ENCODE results near the gene SPRY4. TPM values are rescaled to one million over a fixed set of nuclear protein-coding genes. Genes with fewer than 3 reads are reported as not detected.

SPRY4 gene
- total RNA-seq, 1 donor from 2014 or later: 8.3 TPM

DNA sequence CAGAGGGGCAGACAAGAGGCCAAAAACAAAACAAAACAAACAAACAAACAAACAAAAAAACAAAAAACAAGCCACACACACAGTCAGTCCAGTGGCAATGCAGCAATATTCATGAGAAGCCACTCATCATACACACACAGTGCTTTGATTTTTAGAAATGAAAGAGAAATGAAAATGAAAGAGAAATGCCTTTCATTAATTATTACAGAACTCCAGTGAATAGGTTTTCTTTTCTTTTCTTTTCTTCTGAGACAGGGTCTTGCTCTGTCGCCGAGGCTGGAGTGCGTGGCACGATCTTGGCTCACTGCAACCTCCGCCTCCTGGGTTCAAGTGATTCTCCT lies 36.9 kb downstream of the SPRY4 start:
- peaks cover 9% of the 10 kb centered on the region for H3K4me1 Mint-ChIP-seq (ENCODE audit: low read depth)
- H3K9me3 Mint-ChIP-seq (ENCODE audit: low read depth): no peaks in the 10 kb centered on the region
- no peaks in the 10 kb centered on the region for H3K36me3 Mint-ChIP-seq (ENCODE audit: low read depth)
- no peak overlapping the region for H3K4me3 Mint-ChIP-seq (ENCODE audit: unreplicated experiment)
- H3K27ac Mint-ChIP-seq (ENCODE audit: unreplicated experiment): no peak overlapping the region
- DNase-seq (ENCODE audit: low spot score): no peak
- no peaks in the 10 kb centered on the region for H3K27me3 Mint-ChIP-seq (ENCODE audit: low read depth)
- TF ChIP-seq, protein P1, sequence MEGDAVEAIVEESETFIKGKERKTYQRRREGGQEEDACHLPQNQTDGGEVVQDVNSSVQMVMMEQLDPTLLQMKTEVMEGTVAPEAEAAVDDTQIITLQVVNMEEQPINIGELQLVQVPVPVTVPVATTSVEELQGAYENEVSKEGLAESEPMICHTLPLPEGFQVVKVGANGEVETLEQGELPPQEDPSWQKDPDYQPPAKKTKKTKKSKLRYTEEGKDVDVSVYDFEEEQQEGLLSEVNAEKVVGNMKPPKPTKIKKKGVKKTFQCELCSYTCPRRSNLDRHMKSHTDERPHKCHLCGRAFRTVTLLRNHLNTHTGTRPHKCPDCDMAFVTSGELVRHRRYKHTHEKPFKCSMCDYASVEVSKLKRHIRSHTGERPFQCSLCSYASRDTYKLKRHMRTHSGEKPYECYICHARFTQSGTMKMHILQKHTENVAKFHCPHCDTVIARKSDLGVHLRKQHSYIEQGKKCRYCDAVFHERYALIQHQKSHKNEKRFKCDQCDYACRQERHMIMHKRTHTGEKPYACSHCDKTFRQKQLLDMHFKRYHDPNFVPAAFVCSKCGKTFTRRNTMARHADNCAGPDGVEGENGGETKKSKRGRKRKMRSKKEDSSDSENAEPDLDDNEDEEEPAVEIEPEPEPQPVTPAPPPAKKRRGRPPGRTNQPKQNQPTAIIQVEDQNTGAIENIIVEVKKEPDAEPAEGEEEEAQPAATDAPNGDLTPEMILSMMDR (IDR thresholded peaks at IDR 0.05): no peak

DNA sequence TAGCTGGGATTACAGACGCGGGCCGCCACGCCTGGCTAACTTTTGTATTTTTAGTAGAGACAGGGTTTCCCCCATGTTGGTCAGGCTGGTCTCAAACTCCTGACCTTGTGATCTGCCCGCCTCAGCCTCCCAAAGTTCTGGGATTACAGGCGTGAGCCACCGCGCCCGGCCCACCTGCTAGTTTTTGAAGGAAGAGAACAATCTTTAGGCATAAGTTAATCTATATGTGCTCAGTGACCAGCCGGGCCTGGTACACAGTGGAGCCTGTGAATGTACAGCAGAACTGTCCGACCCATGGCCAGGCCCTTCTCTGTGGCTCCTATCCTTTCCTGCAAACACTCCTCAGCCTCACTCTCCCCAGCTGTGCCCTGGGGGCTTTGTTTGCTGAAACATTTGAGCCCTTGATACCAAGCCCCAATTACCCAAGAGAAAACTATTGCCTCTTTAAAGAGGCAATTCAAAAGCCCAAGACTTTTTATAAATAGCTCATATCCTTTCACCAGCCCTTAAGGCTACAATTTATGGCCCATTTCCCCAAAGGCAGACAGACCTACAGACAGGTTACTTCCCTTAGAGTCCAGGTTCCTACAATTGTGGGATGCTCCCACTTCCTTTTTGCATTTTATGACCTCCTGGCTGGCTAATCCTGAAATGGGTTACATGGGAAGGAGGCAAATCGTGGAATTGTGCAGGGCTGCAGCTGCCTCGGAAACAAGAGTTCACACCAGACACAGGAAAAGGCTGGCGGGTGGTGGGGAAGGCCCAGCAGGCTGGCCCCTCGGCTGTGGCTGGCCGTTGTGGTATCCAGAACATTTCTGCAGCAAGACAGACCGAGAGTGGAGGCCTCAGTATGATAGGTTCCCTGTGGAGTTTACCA lies 37.5 kb downstream of the SPRY4 start:
- H3K4me1 Mint-ChIP-seq (ENCODE audit: low read depth): peaks cover 9% of the 10 kb centered on the region
- H3K36me3 Mint-ChIP-seq (ENCODE audit: low read depth): no peaks in the 10 kb centered on the region
- H3K9me3 Mint-ChIP-seq (ENCODE audit: low read depth): no peaks in the 10 kb centered on the region
- no peak overlapping the region for H3K27ac Mint-ChIP-seq (ENCODE audit: unreplicated experiment)
- no peak for DNase-seq (ENCODE audit: low spot score)
- H3K27me3 Mint-ChIP-seq (ENCODE audit: low read depth): no peaks in the 10 kb centered on the region
- TF ChIP-seq, protein P1 (IDR thresholded peaks at IDR 0.05): no peak
- H3K4me3 Mint-ChIP-seq (ENCODE audit: unreplicated experiment): no peak overlapping the region

DNA sequence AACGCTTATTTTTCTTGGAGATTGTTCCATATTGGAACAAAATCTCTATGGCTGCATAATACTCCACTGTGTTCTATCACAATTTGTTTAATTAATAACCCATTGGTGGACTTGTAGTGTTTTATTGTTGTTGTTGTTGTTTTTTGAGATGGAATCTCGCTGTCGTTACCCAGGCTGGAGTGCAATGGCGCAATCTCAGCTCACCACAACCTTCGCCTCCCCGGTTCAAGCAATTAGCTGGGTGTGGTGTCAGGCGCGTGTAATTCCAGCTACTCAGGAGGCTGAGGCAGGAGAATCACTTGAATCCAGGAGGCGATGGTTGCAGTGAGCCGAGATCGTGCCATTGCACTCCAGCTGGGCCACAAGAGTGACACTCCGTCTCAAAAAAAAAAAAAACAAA lies 38.7 kb downstream of the SPRY4 start:
- Mint-ChIP-seq H3K4me3 (ENCODE audit: unreplicated experiment) (no peak overlapping the region), H3K4me1 (ENCODE audit: low read depth) (peaks cover 9% of the 10 kb centered on the region), H3K27ac (ENCODE audit: unreplicated experiment) (no peak overlapping the region), H3K36me3 (ENCODE audit: low read depth) (no peaks in the 10 kb centered on the region), H3K27me3 (ENCODE audit: low read depth) (no peaks in the 10 kb centered on the region), H3K9me3 (ENCODE audit: low read depth) (no peaks in the 10 kb centered on the region)
- TF ChIP-seq, protein P1 (IDR thresholded peaks at IDR 0.05): no peak
- DNase-seq (ENCODE audit: low spot score): no peak

DNA sequence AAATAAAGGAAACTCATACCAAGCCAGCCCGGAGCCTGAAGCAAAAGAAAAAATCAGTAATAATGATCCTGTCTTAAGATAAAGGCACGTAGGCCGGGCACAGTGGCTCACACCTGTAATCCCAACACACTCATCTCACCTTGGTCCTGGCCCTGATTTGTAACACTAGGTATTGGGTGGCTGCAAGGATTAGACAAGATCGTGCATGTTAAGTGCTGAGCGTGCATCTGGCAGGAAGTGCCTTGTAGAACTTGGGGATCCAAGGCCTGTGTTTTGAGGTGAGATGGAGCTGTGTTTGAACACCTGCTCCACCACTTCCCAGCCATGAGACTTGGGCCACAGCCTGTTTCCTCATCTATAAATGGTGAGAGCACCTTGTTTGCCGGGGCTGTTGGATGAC lies 41.5 kb downstream of the SPRY4 start:
- DNase-seq (ENCODE audit: low spot score): no peak
- Mint-ChIP-seq H3K4me3 (ENCODE audit: unreplicated experiment) (no peak overlapping the region), H3K27me3 (ENCODE audit: low read depth) (no peaks in the 10 kb centered on the region), H3K4me1 (ENCODE audit: low read depth) (peaks cover 27% of the 10 kb centered on the region), H3K9me3 (ENCODE audit: low read depth) (no peaks in the 10 kb centered on the region), H3K36me3 (ENCODE audit: low read depth) (no peaks in the 10 kb centered on the region), H3K27ac (ENCODE audit: unreplicated experiment) (no peak overlapping the region)
- TF ChIP-seq, protein P1 (IDR thresholded peaks at IDR 0.05): no peak

DNA sequence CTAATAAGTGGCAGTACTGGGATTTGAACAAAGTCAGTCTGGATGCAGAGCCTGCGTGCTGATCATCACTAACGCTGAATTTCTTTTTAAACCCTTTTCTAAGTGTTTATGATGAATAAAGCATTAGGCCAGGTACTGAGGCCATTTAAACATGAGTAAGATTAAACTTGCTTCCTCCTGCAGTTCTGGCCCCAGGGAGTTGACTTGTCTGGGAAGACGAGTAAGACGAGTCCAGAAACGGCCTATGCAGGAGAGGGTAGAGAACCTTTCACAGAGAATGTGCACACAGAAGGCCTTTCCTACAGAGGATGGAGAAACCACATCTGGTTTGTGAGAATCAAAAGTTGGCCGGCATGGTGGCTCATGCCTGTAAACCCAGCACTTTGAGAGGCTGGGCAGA lies 42.9 kb downstream of the SPRY4 start:
- TF ChIP-seq, protein P1 (IDR thresholded peaks at IDR 0.05): no peak
- no peak overlapping the region for H3K4me3 Mint-ChIP-seq (ENCODE audit: unreplicated experiment)
- no peaks in the 10 kb centered on the region for H3K9me3 Mint-ChIP-seq (ENCODE audit: low read depth)
- no peak for DNase-seq (ENCODE audit: low spot score)
- no peak overlapping the region for H3K27ac Mint-ChIP-seq (ENCODE audit: unreplicated experiment)
- no peaks in the 10 kb centered on the region for H3K36me3 Mint-ChIP-seq (ENCODE audit: low read depth)
- peaks cover 20% of the 10 kb centered on the region for H3K4me1 Mint-ChIP-seq (ENCODE audit: low read depth)
- H3K27me3 Mint-ChIP-seq (ENCODE audit: low read depth): no peaks in the 10 kb centered on the region

Measured in chondrocyte (in vitro differentiated cells).